Germinal center (tissue), 1 donor: Measurements from ENCODE around the gene MAML3.
"Not testable (repeated sequence)": the region's sequence is repeated elsewhere in the genome, so short reads cannot be mapped to it uniquely, and the experiment has no call there.

ENCODE experiments used
- DNase-seq: peaks from one replicate; pipeline ENCODE4 v3.0.0; 2012; ENCODE audit warnings: mixed read lengths, low spot score

The MAML3 gene

DNA sequence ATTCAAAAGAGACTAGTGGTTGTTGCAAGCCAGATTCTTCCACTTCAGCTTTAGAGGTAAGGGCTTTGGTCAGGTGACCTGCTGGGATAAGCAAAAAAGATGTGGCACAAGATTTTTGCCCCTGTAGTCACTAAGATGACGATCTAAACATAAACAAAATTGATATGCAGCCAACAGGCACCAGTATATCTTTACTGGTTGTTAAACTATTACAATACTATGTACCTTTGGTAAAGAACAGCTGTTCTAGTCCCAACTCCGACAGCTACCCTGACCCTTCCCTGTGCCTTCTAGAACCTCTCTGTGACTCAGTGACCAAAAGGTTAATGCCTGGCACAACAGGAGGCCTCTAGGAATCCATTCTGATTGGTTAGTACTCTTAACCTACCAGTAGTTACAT, 428.7 kb downstream of the MAML3 start:
- DNase-seq, result no peak

DNA sequence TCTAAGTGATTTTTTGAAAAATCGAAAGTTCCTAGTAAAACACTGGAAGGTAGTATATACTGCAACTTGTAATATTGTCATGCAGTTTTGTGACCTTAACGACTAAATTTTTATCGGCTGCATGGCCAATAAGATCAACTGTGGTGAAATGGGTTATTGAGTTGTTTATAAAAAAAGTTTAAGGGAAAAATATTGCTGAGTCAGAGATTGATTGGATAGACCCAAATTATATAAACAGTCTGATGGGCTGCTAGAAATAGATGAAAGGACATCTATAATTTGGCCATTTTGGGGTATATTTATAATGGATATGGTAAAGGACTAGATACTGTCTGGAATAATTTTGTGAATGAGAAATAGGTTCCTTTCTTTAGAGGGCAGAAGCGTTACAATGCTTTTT, 432.2 kb downstream of the MAML3 start:
- DNase-seq, result no peak

- DNase-seq, result no peak
Observed at GRCh38 chr4:139720806-139721205, 433.2 kb downstream of the MAML3 start.

DNA sequence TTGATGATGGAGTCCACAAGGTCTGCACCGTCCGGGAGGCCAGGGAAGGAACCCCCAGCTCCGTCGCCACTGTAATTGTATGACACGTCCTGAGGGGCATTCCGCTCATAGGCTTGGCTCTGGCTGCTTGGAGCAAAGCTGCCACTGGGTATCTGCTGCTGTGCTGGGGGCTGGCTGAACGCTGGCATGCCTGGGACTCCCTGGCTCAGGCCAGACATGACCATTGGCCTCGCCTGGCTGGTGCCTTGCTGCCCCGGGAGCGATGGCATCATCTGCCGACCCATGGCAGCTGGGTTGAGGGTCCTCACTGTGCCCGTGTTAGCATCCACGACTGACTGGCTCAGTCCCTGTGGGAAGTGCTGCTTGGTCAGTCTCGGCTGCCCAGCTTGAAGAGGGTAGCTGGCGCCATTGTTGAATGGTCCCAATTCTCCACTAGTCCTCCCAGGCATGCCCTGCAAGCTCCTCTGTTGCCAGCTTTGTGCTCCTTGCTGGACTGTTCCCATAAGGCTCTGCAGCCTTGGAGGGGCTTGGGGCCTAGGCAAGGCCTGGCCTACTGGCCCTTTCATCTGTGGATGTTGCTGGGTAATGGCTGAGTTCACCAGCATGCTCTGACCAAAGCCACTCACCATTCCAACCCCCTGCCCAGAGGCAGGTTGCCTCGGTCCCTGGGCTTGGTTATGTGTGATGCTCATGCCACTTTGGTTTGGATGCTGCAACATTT, 434.4 kb downstream of the MAML3 start:
- no peak for DNase-seq

DNA sequence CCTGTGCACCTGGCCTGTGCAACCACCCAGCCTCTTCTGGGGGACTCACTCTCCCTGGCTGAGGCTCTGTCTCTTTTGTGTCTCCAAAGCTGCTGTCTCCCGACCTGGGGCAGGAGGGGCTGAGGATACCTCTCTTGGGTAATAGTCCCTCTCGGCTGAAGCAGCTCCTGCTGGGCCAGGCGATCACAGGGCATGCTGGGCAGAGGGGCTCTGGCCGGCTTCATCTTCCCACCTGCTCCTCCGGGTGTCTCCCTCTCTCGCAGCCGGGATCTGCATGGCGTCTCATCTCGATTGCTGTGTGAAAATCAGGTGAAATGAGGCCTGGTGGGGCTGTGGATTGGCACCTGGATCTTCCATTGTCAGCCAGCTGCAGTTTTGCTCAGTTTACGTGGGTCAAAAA, 435.2 kb downstream of the MAML3 start:
- DNase-seq, result no peak

DNA sequence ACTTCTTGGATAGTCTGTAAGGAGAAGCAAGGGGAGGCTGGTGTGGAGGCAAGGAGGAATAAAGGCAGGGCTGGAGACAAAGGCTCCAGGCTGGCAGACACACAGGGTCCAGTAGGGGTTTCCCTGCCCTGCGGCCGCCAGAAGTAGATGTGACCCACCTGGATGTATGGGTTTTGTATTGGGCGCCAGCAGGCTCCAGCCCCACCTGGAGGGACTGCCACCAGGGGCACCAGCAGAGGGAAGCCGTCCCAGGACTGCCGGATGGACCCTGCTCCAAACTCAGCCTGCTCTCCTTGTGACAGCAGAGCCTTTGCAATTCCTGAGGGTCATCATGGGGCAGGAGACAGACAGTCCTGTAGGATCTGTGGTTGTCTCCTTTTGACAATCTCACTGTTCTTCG, 435.6 kb downstream of the MAML3 start:
- no peak for DNase-seq

GRCh38 chr4:139715746-139716391, 438.1 kb downstream of the MAML3 start:
- no peak for DNase-seq

DNA sequence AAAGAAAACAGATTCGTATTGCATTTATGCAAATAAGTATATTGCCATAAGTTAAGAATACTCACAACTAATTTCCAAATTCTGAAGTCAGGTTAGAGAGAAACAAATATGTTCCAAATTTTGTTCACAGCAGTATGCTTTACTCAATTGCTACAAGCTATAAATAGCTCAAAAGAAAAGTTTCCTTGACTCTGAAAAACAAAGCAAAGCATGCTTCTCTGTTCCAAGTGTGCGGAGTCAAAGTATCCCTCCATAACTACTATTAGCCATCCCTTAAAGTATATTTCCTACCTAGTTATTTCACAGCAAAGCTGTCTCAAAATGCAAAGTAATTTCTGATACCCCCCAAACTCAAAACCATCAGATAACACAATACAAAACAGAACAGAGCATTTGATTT, 441.1 kb downstream of the MAML3 start:
- no peak for DNase-seq

GRCh38 chr4:139711461-139711860, 442.5 kb downstream of the MAML3 start:
- no peak for DNase-seq

DNA sequence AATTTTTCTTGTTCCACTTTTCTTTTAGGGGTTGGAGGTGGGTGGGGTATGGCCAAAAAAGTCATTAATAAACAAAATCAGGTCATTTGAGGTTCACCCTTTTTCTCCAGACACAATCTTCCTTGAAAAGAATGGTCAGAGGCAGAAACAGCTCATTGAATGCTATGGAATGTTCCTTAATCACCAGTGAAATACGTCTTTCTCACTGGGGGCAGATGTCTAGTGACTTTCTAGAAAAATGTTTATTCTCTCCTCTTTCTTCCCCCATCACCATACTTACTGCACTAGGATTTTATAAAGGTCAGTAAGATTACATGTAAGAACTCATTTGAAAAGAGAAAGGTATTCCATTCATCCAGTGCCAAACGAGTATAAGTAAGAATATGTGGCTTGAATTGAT, 443.9 kb downstream of the MAML3 start:
- DNase-seq, result no peak

DNA sequence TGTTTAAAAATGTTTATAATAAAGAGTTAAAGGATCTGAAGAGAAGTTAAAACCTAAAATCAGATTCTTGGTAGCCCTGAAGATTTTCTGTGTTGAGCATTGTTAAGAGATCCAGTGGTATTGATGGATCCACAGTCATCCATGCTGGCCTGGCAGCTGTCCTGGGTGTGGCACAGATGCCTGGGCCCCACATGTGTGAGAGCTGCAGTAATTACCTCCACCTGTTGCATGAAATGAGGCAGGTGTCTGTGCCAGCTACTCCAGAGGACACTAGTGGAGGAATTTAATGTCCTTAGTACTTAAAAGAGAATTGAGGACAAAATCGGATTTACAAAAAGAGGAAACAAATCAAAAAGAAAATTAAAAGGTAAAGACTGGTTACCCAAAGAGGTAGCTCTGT, 444.3 kb downstream of the MAML3 start:
- no peak for DNase-seq

GRCh38 chr4:139704915-139705485, 449.0 kb downstream of the MAML3 start:
- DNase-seq, result no peak

DNA sequence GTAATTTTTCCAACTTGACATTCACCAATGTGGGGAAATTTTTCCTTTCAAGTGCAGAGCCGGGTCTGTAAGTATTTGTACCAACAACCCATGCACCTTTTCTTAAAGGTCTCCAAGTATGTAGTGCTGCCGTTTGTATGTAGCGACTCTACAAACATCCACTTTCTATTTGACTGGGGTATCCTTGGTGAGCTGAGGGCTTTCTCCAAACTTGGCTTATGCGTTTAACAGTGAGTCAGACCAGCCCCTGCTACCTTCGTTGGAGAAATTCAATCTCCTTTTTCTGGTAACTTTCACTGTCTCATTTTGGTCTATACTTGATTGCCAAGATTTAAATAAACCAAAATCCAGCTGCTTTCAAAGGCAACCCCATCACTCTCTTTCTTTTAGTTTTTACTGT, 453.4 kb downstream of the MAML3 start:
- no peak for DNase-seq

- DNase-seq, result not testable (repeated sequence)
Observed at GRCh38 chr4:139698167-139698925, 455.6 kb downstream of the MAML3 start.

GRCh38 chr4:139696491-139696890, 457.5 kb downstream of the MAML3 start:
- DNase-seq, result no peak

DNA sequence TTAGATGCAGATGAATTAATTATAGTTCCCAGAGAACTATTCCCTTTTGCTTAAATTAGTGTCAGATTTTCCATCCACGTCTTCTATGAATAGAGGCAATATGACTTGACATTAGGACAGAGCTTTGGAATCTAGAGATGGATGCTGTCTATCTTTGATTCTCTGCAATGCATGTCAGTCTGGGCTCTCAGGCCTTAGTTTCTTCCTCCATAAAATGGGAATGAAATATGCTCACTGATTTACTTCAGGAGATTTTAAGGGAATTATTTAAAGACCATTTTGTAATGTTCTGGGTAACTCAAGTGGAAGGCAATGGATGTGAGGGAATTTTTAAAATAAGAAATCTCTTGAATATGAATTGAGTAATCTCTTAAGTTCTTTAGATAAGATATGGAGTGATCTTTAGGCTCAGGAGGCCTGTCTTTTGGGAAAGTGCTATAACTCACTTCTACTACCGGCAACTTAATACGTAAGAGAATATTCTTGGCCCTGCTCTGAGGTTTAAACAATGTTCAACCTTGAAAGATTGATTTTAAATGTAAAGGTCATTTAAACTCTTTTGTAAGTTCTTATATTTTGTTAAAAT, 459.4 kb downstream of the MAML3 start:
- no peak for DNase-seq

DNA sequence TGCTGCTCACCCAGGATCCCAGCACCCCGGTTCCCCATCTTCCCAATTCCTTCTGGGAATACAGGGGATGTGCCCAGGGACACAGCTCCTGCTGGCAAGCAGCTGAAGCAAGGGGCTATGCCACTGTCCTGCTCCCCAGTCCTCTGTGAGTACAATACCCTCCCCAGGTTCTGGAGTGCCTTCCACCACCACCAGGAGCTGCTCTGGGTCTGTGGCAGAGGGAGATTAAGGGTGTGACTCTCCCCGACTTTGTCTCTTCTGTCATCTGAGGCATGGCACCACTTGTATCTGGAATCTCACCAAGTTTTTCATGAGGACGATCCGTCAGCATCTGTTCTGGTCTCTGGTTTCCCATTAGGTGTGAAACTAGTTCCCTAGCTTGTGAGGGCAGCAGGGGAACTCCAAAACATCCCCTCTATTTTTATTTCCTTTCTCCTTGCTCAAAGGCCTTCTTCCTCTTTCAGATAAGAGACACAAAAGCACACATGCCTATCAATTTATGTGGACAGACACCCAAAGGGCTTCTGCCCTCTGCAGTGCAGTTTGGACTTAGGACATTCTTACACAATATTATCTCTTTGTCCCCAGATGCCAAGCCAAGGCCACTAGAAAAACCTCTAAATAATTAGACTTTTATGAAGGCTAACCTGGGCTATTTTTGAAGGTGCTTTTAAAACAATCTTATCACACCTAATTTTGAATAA, 461.5 kb downstream of the MAML3 start:
- DNase-seq, result no peak

DNA sequence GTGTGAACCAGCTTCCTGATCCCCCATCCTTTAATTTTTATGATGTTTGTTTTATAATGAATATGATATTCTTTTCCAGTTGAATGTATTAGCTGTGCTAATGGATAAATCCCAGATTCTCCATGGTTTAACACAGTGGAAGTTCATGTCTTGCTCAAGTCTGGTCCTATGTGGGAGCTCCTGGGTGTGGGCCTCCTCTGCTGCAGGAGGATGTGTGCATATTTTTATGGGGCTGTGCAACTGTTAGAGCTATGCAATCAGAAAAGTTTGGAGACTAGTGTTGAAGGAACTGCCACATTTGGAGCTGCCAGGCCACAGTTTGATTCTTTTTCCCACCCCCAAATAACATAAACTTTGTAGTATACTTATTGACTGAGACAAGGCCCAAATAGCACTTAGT, 463.6 kb downstream of the MAML3 start:
- no peak for DNase-seq

DNA sequence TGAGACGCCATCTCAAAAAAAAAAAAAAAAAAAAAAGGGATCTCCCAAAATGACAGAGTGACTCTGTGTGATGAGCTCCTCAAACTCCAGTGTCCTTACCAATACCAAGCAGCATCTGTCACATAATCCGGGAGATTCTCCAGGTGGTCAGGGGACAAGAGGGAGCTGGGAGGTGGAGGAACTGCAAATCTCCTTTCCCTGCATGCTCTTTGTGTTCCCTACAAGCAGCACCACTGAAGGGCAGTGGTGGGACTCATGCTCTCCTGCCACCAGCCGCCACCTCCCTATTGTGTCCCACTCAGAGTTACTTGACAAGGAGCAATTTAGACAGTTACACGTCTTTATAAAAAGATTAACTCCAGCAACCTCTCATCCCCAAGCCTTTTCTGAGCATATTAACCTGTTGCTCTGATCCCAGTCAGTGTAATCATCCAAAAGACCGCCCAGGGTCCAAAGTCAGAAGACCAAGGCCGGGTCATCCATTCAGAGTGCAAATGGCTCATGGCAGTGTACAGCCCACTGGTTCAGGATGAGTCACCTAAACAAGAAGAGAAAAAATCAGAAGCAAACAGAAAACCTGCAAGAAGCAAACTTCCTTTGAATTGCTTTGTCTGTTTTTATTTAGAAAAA, 464.8 kb downstream of the MAML3 start:
- no peak for DNase-seq

GRCh38 chr4:139686988-139687387, 467.0 kb downstream of the MAML3 start:
- DNase-seq, result no peak

- DNase-seq, result no peak
Observed at GRCh38 chr4:139686130-139686529, 467.9 kb downstream of the MAML3 start.
